Duodenal mucosa (tissue), 2 donors: ENCODE results near the gene DARS1.
"Not testable (repeated sequence)": the region's sequence is repeated elsewhere in the genome, so short reads cannot be mapped to it uniquely, and the experiment has no call there.

Experiments used
- H3K27ac ChIP-seq: one replicate; pipeline ENCODE4 v1.7.0; 2013; ENCODE audit warnings: low read depth, low read length
- H3K27me3 ChIP-seq, 2 donors: one replicate each; pipeline ENCODE4 v1.7.0; 2013; ENCODE audit warnings: low read length in 2 of 2, control low read depth in 1 of 2; ENCODE audit not compliant: insufficient read depth in 2 of 2, control insufficient read depth in 1 of 2
- H3K36me3 ChIP-seq, 2 donors: one replicate each; pipeline ENCODE4 v1.7.0; 2013; ENCODE audit warnings: low read length in 2 of 2, control low read depth in 1 of 2; ENCODE audit not compliant: insufficient read depth in 2 of 2, control insufficient read depth in 1 of 2
- H3K4me1 ChIP-seq, 2 donors: one replicate each; pipeline ENCODE4 v1.7.0; 2013; ENCODE audit warnings: low read length in 2 of 2, control low read depth in 1 of 2; ENCODE audit not compliant: insufficient read depth in 2 of 2, control insufficient read depth in 1 of 2
- H3K4me3 ChIP-seq, 2 donors: one replicate each; pipeline ENCODE4 v1.7.0; 2013; ENCODE audit warnings: low read length in 2 of 2, low read depth in 1 of 2
- H3K9ac ChIP-seq, 2 donors: one replicate each; pipeline ENCODE4 v1.7.0; 2013; ENCODE audit warnings: low read length in 2 of 2, low read depth in 1 of 2
- H3K9me3 ChIP-seq, 2 donors: one replicate each; pipeline ENCODE4 v1.7.0; 2013; ENCODE audit warnings: low read length in 2 of 2, control low read depth in 1 of 2; ENCODE audit not compliant: control insufficient read depth in 1 of 2

DARS1 gene

GRCh38 chr2:135899567-135899966, 85.9 kb downstream of the DARS1 start:
- Histone ChIP-seq H3K36me3 (peaks cover 0 to 3% of the 10 kb centered on the region in 2 donors), H3K27me3 (no peaks in the 10 kb centered on the region), H3K4me1 (no peaks in the 10 kb centered on the region), H3K9ac (no peak overlapping the region), H3K9me3 (no peaks in the 10 kb centered on the region), H3K27ac (no peak overlapping the region), H3K4me3 (no peak overlapping the region)

DNA sequence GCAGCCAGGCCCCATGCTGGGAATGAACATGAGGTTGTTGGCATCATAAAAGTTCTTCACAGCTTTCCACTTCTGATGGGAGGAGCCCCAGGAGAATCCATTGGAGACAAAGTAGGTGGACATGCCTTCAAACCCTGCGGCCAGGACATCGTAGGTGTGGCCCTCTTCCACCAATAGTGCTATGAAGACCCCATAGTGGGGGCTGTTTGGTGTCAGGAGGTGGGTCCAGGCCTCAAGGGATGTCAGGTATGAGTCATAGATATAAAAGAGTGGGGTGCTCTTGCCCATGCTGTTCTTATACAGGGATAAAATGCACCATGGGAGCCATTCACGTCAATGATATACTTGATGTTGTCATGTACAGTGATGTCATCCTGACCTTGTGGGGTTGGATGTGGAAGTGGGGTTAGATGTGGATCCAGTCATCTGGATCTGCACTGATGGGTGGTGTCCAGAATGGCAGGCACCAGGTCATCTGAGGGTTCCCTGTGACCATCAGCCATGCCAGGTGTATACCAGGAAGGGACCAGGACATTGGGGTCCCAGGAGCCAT, 87.1 kb downstream of the DARS1 start:
- Histone ChIP-seq H3K27me3 (no peaks in the 10 kb centered on the region), H3K9me3 (no peaks in the 10 kb centered on the region), H3K36me3 (no peaks in the 10 kb centered on the region), H3K9ac (no peak overlapping the region), H3K4me1 (no peaks in the 10 kb centered on the region), H3K27ac (no peak overlapping the region), H3K4me3 (no peak overlapping the region)

DNA sequence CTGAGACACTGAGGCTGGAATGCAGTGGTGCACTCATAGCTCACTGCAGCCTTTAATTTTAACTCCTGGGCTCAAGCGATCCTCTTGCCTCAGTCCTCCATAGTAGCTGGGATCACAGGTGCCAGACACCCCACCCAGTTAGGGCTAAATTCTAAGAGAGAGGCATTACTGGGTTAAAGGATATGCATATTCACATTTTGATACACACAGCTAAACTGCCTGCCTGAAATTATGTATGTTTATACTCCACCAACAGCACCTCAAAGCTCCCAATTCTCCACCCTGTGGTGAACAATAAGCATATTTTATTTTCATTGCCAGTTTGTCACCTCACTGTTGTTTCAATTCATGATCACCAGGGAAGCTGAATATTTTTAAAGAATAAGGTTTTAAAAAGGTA, 90.5 kb downstream of the DARS1 start:
- H3K4me1 ChIP-seq, result no peaks in the 10 kb centered on the region
- no peaks in the 10 kb centered on the region for H3K36me3 ChIP-seq
- H3K9ac ChIP-seq, result no peak overlapping the region
- no peak overlapping the region for H3K4me3 ChIP-seq
- H3K27ac ChIP-seq, result no peak overlapping the region
- no peaks in the 10 kb centered on the region for H3K27me3 ChIP-seq
- no peaks in the 10 kb centered on the region for H3K9me3 ChIP-seq

DNA sequence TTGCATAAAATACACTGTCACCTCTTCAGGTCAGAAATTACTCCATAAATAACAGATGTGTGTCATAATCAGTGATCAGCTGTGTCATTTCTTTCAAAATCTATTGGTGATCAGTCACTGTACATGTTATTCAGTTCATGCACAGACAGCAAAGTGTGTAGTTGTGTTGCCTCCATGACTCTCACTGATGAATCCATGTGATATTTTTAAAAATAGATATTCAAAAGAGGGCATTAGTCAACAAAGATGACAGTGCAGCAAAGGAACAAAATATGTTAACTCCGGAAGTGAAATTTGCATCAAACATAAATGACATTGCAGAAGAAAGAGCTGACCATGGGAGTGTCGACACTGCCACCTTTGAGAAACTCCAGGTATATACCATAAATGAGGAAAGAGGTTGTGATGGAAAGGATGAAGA, 92.0 kb downstream of the DARS1 start:
- Histone ChIP-seq H3K9me3 (no peaks in the 10 kb centered on the region), H3K27me3 (no peaks in the 10 kb centered on the region), H3K4me3 (no peak overlapping the region), H3K4me1 (no peaks in the 10 kb centered on the region), H3K36me3 (no peaks in the 10 kb centered on the region), H3K27ac (no peak overlapping the region), H3K9ac (no peak overlapping the region)

- Histone ChIP-seq H3K4me1 (no peaks in the 10 kb centered on the region), H3K4me3 (no peak overlapping the region), H3K9ac (no peak overlapping the region), H3K9me3 (no peaks in the 10 kb centered on the region), H3K36me3 (no peaks in the 10 kb centered on the region), H3K27me3 (peaks cover 0 to 1% of the 10 kb centered on the region in 2 donors), H3K27ac (no peak overlapping the region)
Measured at GRCh38 chr2:135890835-135891234, 94.6 kb downstream of the DARS1 start.

DNA sequence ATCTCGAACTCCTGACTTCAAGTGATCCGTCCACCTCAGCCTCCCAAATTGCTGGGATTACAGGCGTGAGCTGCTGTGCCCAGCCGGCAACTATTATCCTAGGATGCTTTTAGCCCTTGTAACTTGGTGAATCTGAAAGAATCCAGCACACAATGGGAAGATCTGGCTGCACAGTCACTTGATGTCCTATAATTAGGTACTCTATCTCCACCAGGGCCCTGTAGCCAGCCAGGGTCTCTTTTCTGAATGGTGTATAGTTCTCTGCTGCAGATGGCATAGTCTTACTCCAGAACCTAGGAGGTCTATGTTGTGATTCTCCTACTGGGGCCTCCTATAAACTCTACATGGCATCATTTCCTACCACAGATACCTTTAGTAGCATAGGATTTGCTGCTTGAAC, 95.3 kb downstream of the DARS1 start:
- Histone ChIP-seq H3K9ac (no peak overlapping the region), H3K9me3 (no peaks in the 10 kb centered on the region), H3K4me1 (no peaks in the 10 kb centered on the region), H3K27ac (no peak overlapping the region), H3K27me3 (peaks cover 0 to 2% of the 10 kb centered on the region in 2 donors), H3K36me3 (no peaks in the 10 kb centered on the region), H3K4me3 (no peak overlapping the region)

- H3K9ac ChIP-seq, H3K4me1 ChIP-seq, H3K4me3 ChIP-seq, H3K36me3 ChIP-seq, H3K27ac ChIP-seq, H3K27me3 ChIP-seq, H3K9me3 ChIP-seq: not testable (repeated sequence)
Measured at GRCh38 chr2:135888587-135888986, 96.8 kb downstream of the DARS1 start.

DNA sequence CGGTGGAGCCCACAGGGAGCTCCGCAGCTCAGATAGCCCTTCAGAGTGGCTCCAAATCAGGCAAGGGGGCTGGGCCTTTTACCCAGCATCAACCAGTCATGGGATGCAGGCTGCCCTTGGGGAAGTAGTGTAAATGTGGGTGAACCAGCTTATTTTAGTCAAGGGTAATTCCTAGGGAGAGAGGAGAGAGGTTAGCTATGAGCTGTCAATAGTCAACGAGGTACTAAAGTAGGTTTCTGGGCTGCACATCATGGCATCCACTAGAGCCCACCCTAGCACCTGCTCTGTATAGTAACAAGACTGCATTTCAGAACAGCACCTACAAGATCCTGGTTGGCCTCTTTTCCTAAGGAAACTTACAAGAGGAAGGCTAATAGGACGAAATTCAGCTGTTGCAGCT, 99.7 kb downstream of the DARS1 start:
- Histone ChIP-seq H3K9ac (no peak overlapping the region), H3K36me3 (no peaks in the 10 kb centered on the region), H3K4me1 (no peaks in the 10 kb centered on the region)

DNA sequence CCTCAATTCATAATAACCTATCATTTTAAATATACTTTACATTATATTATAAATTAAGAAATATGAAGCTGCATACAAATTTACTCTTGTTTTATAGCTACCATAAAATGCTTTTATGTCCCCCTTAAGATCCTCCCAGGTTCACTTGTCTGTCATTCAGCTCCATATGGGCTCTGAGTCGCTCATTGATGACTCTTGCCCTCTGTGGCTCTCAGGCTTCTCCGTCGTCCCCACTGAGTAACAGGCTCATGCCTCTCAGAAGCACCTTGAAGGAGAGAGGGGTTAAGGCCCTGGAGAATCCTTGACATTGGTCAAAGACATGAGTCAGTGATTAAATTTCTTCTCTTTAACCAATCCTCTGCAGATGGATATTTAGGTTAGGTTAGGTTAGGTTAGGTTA, 103.0 kb downstream of the DARS1 start:
- Histone ChIP-seq H3K27ac (no peak overlapping the region), H3K27me3 (peaks cover 0 to 2% of the 10 kb centered on the region in 2 donors), H3K4me1 (no peaks in the 10 kb centered on the region), H3K4me3 (no peak overlapping the region), H3K9me3 (no peaks in the 10 kb centered on the region), H3K9ac (no peak overlapping the region), H3K36me3 (no peaks in the 10 kb centered on the region)

More for the DNA sequence above, 99.7 kb downstream of the DARS1 start:
- Histone ChIP-seq H3K4me3 (no peak overlapping the region), H3K9me3 (no peaks in the 10 kb centered on the region), H3K27ac (no peak overlapping the region), H3K27me3 (peaks cover 0 to 2% of the 10 kb centered on the region in 2 donors)

GRCh38 chr2:135876770-135877169, 108.7 kb downstream of the DARS1 start:
- H3K27ac ChIP-seq, H3K9me3 ChIP-seq, H3K27me3 ChIP-seq, H3K36me3 ChIP-seq: not testable (repeated sequence)
- Histone ChIP-seq H3K4me1 (peaks cover 6 to 20% of the 10 kb centered on the region in 2 donors), H3K4me3 (peak overlapping the region; percentile 82 to 87), H3K9ac (peak overlapping the region in 1 of 2 donors; percentile 26)
